ENCODE data around the gene COX6A2. TPM values are rescaled to one million over a fixed set of nuclear protein-coding genes. Genes with fewer than 3 reads are reported as not detected.
A peak's percentile ranks its signal among the peaks of the same experiment; 100 is the strongest.

The COX6A2 gene
- total and polyA plus RNA-seq, 5 donors from 2014 or later: not detected

GRCh38 chr16:31466381-31466841 lies 38.3 kb upstream of the COX6A2 start:
- Histone ChIP-seq H3K9me3 (ENCODE audit: control insufficient read depth in 2 of 2, low read length in 2 of 2) (no peaks in the 10 kb centered on the region), H3K4me1 (ENCODE audit: control insufficient read depth, insufficient read depth, low read length, poor library complexity, severe bottlenecking) (peaks cover 9% of the 10 kb centered on the region), H3K27ac (ENCODE audit: insufficient read depth, low read length, poor library complexity, severe bottlenecking) (no peak overlapping the region), H3K4me3 (ENCODE audit: low read depth, low read length) (no peak overlapping the region), H3K27me3 (ENCODE audit: control insufficient read depth, insufficient read depth, low read length) (no peaks in the 10 kb centered on the region), H3K36me3 (ENCODE audit: control insufficient read depth, insufficient read depth, low read length) (peaks cover 8% of the 10 kb centered on the region)
- H3K36me3 Mint-ChIP-seq: peaks cover 20% of the 10 kb centered on the region
- H3K27me3 Mint-ChIP-seq: peaks cover 4% of the 10 kb centered on the region
- no peak overlapping the region for H3K27ac Mint-ChIP-seq
- H3K4me3 Mint-ChIP-seq: no peak overlapping the region
- peaks cover 0 to 3% (median 0%) of the 10 kb centered on the region in 7 donors for H3K9me3 Mint-ChIP-seq
- no peak for ATAC-seq (ENCODE audit: low read depth in 2 of 2)
- H3K4me1 Mint-ChIP-seq: peaks cover 0 to 16% (median 8%) of the 10 kb centered on the region in 4 donors
- no peak for DNase-seq

DNA sequence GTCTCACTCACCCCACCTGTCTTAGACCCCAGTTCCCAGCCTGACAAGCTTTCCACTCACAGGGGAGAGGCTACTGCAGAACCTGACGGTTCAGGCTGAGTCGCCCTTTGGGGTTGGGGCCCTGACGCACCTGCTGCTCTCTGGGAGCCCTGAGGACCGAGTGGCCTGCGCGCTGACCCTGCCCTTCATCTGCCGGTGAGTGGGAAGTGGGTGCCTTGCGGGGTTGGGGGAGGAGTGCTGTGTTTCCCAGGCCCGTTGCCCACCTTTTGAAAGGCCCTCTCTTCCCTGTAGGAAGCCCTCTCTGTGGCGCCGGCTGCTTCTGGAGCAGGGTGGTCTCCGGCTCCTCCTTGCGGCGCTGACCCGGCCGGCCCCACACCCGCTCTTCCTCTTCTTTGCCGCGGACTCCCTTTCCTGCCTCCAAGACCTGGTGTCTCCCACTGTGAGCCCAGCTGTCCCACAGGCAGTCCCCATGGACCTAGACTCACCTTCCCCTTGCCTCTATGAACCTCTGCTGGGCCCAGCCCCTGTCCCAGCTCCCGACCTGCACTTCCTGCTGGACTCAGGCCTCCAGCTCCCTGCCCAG lies 37.7 kb upstream of the COX6A2 start:
- peaks cover 10% of the 10 kb centered on the region for H3K4me1 ChIP-seq (ENCODE audit: control insufficient read depth, insufficient read depth, low read length, poor library complexity, severe bottlenecking)
- Mint-ChIP-seq H3K9me3 (peaks cover 0 to 3% (median 0%) of the 10 kb centered on the region in 7 donors), H3K4me3 (peak overlapping the region in 1 of 4 donors; percentile 44), H3K4me1 (peaks cover 2 to 18% (median 10%) of the 10 kb centered on the region in 4 donors), H3K27me3 (no peaks in the 10 kb centered on the region), H3K36me3 (peaks cover 20% of the 10 kb centered on the region), H3K27ac (no peak overlapping the region)
- no peaks in the 10 kb centered on the region for H3K9me3 ChIP-seq (ENCODE audit: control insufficient read depth in 2 of 2, low read length in 2 of 2)
- no peak overlapping the region for H3K4me3 ChIP-seq (ENCODE audit: low read depth, low read length)
- no peaks in the 10 kb centered on the region for H3K27me3 ChIP-seq (ENCODE audit: control insufficient read depth, insufficient read depth, low read length)
- ATAC-seq (ENCODE audit: low read depth in 2 of 2) (no peak), DNase-seq (no peak)
- no peak overlapping the region for H3K27ac ChIP-seq (ENCODE audit: insufficient read depth, low read length, poor library complexity, severe bottlenecking)
- peaks cover 8% of the 10 kb centered on the region for H3K36me3 ChIP-seq (ENCODE audit: control insufficient read depth, insufficient read depth, low read length)

- no peak overlapping the region for H3K4me3 ChIP-seq (ENCODE audit: low read depth, low read length)
- H3K27ac Mint-ChIP-seq: no peak overlapping the region
- H3K27me3 Mint-ChIP-seq: no peaks in the 10 kb centered on the region
- no peak overlapping the region for H3K27ac ChIP-seq (ENCODE audit: insufficient read depth, low read length, poor library complexity, severe bottlenecking)
- ATAC-seq (ENCODE audit: low read depth in 2 of 2) (no peak), DNase-seq (no peak)
- H3K36me3 ChIP-seq (ENCODE audit: control insufficient read depth, insufficient read depth, low read length): peaks cover 8% of the 10 kb centered on the region
- H3K9me3 Mint-ChIP-seq: peaks cover 0 to 3% (median 0%) of the 10 kb centered on the region in 7 donors
- peaks cover 20% of the 10 kb centered on the region for H3K36me3 Mint-ChIP-seq
- H3K9me3 ChIP-seq (ENCODE audit: control insufficient read depth in 2 of 2, low read length in 2 of 2): no peaks in the 10 kb centered on the region
- H3K27me3 ChIP-seq (ENCODE audit: control insufficient read depth, insufficient read depth, low read length): no peaks in the 10 kb centered on the region
- peaks cover 20% of the 10 kb centered on the region for H3K4me1 ChIP-seq (ENCODE audit: control insufficient read depth, insufficient read depth, low read length, poor library complexity, severe bottlenecking)
- H3K4me3 Mint-ChIP-seq: peak overlapping the region in 1 of 4 donors; percentile 44
- H3K4me1 Mint-ChIP-seq: peaks cover 10 to 28% (median 20%) of the 10 kb centered on the region in 4 donors
Measured at GRCh38 chr16:31464781-31465260, 36.7 kb upstream of the COX6A2 start.

DNA sequence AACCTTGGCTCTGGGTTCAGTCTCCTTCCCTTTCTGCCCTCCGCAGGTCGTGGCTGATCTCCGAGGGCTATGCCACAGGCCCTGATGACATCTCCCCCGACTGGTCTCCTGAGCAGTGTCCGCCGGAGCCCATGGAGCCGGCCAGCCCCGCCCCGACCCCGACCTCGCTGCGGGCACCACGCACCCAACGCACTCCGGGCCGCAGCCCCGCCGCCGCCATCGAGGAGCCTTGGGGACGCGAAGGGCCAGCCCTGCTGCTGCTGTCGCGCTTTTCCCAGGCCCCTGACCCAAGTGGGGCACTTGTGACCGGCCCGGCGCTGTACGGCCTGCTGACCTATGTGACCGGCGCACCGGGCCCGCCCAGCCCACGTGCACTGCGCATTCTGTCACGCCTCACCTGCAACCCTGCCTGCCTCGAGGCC lies 36.2 kb upstream of the COX6A2 start:
- DNase-seq: no peak
- no peak for ATAC-seq (ENCODE audit: low read depth in 2 of 2)
- Histone ChIP-seq H3K4me1 (ENCODE audit: control insufficient read depth, insufficient read depth, low read length, poor library complexity, severe bottlenecking) (peaks cover 21% of the 10 kb centered on the region), H3K27ac (ENCODE audit: insufficient read depth, low read length, poor library complexity, severe bottlenecking) (no peak overlapping the region), H3K4me3 (ENCODE audit: low read depth, low read length) (no peak overlapping the region), H3K9me3 (ENCODE audit: control insufficient read depth in 2 of 2, low read length in 2 of 2) (no peaks in the 10 kb centered on the region), H3K36me3 (ENCODE audit: control insufficient read depth, insufficient read depth, low read length) (peaks cover 8% of the 10 kb centered on the region), H3K27me3 (ENCODE audit: control insufficient read depth, insufficient read depth, low read length) (no peaks in the 10 kb centered on the region)
- no peak overlapping the region for H3K27ac Mint-ChIP-seq
- peaks cover 0 to 3% (median 0%) of the 10 kb centered on the region in 7 donors for H3K9me3 Mint-ChIP-seq
- no peaks in the 10 kb centered on the region for H3K27me3 Mint-ChIP-seq
- peaks cover 11 to 30% (median 20%) of the 10 kb centered on the region in 4 donors for H3K4me1 Mint-ChIP-seq
- peaks cover 20% of the 10 kb centered on the region for H3K36me3 Mint-ChIP-seq
- no peak overlapping the region for H3K4me3 Mint-ChIP-seq

DNA sequence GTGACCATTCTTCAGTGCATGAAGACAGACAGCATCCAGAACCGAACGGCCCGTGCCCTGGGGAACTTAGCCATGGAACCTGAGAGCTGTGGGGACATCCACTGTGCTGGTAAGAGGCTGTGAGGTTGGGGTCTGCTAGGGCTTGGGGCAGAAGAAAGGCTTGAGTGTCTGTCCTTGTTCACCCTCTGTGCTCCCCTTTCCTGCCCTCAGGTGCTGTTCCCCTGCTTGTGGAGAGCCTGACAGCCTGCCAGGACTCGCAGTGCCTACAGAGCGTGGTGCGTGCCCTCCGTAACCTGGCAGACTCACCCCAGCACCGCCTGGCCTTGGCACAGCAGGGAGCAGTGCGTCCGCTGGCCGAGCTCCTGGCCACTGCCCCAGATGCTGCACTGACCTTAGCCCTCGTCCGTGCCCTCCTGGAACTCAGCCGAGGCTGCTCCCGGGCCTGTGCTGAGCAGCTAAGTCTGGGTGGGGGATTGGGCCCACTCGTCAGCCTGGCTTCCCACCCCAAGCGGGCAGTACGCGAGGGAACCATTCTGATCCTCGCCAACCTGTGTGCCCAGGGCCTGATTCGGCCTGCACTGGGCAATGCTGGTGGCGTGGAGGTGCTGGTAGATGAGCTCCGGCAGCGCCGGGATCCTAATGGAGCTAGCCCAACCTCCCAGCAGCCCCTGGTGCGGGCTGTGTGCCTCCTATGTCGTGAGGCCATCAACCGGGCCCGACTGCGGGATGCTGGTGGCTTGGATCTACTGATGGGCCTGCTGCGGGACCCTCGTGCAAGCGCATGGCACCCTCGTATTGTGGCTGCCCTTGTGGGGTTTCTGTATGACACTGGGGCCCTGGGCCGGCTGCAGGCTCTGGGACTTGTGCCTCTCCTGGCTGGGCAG lies 34.0 kb upstream of the COX6A2 start:
- no peak for DNase-seq
- peaks cover 18% of the 10 kb centered on the region for H3K36me3 Mint-ChIP-seq

DNA sequence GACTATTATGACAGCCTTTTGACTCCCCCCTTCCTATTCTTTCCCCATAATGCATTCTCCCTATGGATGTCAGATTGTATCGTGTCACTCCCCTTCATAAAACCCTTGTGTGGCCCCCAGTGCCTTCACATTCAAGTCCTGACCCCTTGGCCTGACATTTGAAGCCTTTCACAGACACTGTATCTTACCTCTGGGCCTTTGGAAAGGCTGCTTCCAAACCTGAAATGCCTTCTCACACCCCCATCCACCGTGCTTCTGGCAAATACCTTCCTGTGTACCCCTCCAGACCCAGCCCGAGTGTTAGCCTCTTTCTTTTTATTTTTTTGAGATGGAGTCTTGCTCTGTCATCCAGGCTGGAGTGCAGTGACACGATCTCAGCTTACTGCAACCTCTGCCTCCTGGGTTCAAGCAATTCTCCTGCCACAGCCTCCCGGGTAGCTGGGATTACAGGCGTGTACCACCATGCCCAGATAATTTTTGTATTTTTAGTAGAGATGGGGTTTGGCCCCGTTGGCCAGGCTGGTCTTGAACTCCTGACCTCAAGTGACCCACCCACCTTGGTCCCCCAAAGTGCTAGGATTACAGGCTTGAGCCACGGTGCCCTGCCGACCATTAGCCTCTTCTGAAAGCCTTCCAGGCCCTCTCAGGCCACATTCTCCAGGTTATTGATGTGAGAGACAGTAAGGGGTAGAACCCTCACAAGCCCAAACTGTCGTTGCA lies 33.2 kb upstream of the COX6A2 start:
- Histone ChIP-seq H3K9me3 (ENCODE audit: control insufficient read depth in 2 of 2, low read length in 2 of 2) (no peaks in the 10 kb centered on the region), H3K4me1 (ENCODE audit: control insufficient read depth, insufficient read depth, low read length, poor library complexity, severe bottlenecking) (peaks cover 37% of the 10 kb centered on the region), H3K27ac (ENCODE audit: insufficient read depth, low read length, poor library complexity, severe bottlenecking) (peak overlapping the region; percentile 99), H3K36me3 (ENCODE audit: control insufficient read depth, insufficient read depth, low read length) (peaks cover 8% of the 10 kb centered on the region), H3K4me3 (ENCODE audit: low read depth, low read length) (no peak overlapping the region), H3K27me3 (ENCODE audit: control insufficient read depth, insufficient read depth, low read length) (no peaks in the 10 kb centered on the region)
- DNase-seq: no peak
- Mint-ChIP-seq H3K27ac (peak overlapping the region in 2 of 3 donors; percentile 74 to 99), H3K36me3 (peaks cover 13% of the 10 kb centered on the region), H3K4me3 (peak overlapping the region in 3 of 4 donors; percentile 48 to 99 (median 58)), H3K4me1 (peaks cover 13 to 40% (median 24%) of the 10 kb centered on the region in 4 donors), H3K27me3 (no peaks in the 10 kb centered on the region), H3K9me3 (no peaks in the 10 kb centered on the region)
- ATAC-seq (ENCODE audit: low read depth in 2 of 2): no peak

More for the DNA sequence above, 34.0 kb upstream of the COX6A2 start:
- H3K4me3 ChIP-seq (ENCODE audit: low read depth, low read length): no peak overlapping the region
- Mint-ChIP-seq H3K9me3 (no peaks in the 10 kb centered on the region), H3K27me3 (no peaks in the 10 kb centered on the region), H3K4me3 (no peak overlapping the region), H3K4me1 (peaks cover 13 to 34% (median 22%) of the 10 kb centered on the region in 4 donors), H3K27ac (peak overlapping the region in 2 of 3 donors; percentile 32 to 42)
- no peaks in the 10 kb centered on the region for H3K9me3 ChIP-seq (ENCODE audit: control insufficient read depth in 2 of 2, low read length in 2 of 2)
- no peak for ATAC-seq (ENCODE audit: low read depth in 2 of 2)
- H3K27ac ChIP-seq (ENCODE audit: insufficient read depth, low read length, poor library complexity, severe bottlenecking): no peak overlapping the region
- peaks cover 34% of the 10 kb centered on the region for H3K4me1 ChIP-seq (ENCODE audit: control insufficient read depth, insufficient read depth, low read length, poor library complexity, severe bottlenecking)
- no peaks in the 10 kb centered on the region for H3K27me3 ChIP-seq (ENCODE audit: control insufficient read depth, insufficient read depth, low read length)
- peaks cover 8% of the 10 kb centered on the region for H3K36me3 ChIP-seq (ENCODE audit: control insufficient read depth, insufficient read depth, low read length)

GRCh38 chr16:31460582-31461002 lies 32.4 kb upstream of the COX6A2 start:
- no peaks in the 10 kb centered on the region for H3K27me3 Mint-ChIP-seq
- no peaks in the 10 kb centered on the region for H3K9me3 Mint-ChIP-seq
- peaks cover 16 to 46% (median 28%) of the 10 kb centered on the region in 4 donors for H3K4me1 Mint-ChIP-seq
- peaks cover 8% of the 10 kb centered on the region for H3K36me3 ChIP-seq (ENCODE audit: control insufficient read depth, insufficient read depth, low read length)
- peaks cover 45% of the 10 kb centered on the region for H3K4me1 ChIP-seq (ENCODE audit: control insufficient read depth, insufficient read depth, low read length, poor library complexity, severe bottlenecking)
- peak overlapping the region; percentile 99 for H3K27ac ChIP-seq (ENCODE audit: insufficient read depth, low read length, poor library complexity, severe bottlenecking)
- H3K4me3 Mint-ChIP-seq: peak overlapping the region; percentile 92 to 99 (median 94)
- DNase-seq: peak in 2 of 3 donors; percentile 48 to 80
- H3K4me3 ChIP-seq (ENCODE audit: low read depth, low read length): peak overlapping the region; percentile 87
- H3K27ac Mint-ChIP-seq: peak overlapping the region in 2 of 3 donors; percentile 97 to 99
- H3K9me3 ChIP-seq (ENCODE audit: control insufficient read depth in 2 of 2, low read length in 2 of 2): no peaks in the 10 kb centered on the region
- H3K36me3 Mint-ChIP-seq: peaks cover 16% of the 10 kb centered on the region
- no peaks in the 10 kb centered on the region for H3K27me3 ChIP-seq (ENCODE audit: control insufficient read depth, insufficient read depth, low read length)
- no peak for ATAC-seq (ENCODE audit: low read depth in 2 of 2)
